Measurements from ENCODE around the gene CTNND1. TPM values are rescaled to one million over a fixed set of nuclear protein-coding genes. Genes with fewer than 3 reads are reported as not detected.
"Not testable (repeated sequence)": the region's sequence is repeated elsewhere in the genome, so short reads cannot be mapped to it uniquely, and the experiment has no call there.

CTNND1 gene
- total RNA-seq, 2 experiments from 2014 or later, result 6.4 to 8.2 TPM

DNA sequence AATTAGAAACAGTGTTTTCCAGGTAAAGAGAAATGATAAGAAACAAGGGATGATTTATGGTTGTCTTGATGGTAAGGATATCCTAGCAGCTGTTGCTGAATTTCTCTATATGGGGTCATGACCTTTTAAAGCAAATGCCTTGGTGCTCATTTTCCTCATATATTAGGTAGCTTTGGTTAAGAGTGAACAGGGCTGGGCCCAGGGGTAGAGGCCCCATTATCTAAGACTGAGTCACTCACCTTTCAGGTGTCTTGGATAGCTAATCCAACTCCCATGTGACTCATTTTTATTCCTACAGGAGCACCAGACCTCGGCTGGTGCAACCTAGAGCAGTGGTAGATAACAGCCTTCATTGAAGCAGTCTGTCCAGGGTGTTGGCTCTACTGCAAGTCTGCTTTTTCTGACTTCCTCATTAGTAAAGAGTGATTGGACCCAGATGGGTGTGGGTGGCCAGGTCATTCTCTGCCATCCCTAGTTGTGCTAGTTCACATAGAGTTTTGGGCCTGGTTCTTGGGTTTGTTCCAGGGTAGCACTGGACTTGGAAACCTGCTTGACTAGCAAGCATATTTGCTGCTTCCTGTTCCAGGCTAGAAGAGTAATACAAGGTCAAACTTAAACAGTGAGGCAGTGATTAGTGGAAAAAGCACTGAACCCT, 37.4 kb downstream of the CTNND1 start:
- no peak for DNase-seq
- Mint-ChIP-seq H3K9me3 (no peaks in the 10 kb centered on the region), H3K27ac (peak overlapping the region; percentile 76), H3K27me3 (no peaks in the 10 kb centered on the region), H3K36me3 (peaks cover 4% of the 10 kb centered on the region), H3K4me3 (no peak overlapping the region), H3K4me1 (peaks cover 23% of the 10 kb centered on the region)

DNA sequence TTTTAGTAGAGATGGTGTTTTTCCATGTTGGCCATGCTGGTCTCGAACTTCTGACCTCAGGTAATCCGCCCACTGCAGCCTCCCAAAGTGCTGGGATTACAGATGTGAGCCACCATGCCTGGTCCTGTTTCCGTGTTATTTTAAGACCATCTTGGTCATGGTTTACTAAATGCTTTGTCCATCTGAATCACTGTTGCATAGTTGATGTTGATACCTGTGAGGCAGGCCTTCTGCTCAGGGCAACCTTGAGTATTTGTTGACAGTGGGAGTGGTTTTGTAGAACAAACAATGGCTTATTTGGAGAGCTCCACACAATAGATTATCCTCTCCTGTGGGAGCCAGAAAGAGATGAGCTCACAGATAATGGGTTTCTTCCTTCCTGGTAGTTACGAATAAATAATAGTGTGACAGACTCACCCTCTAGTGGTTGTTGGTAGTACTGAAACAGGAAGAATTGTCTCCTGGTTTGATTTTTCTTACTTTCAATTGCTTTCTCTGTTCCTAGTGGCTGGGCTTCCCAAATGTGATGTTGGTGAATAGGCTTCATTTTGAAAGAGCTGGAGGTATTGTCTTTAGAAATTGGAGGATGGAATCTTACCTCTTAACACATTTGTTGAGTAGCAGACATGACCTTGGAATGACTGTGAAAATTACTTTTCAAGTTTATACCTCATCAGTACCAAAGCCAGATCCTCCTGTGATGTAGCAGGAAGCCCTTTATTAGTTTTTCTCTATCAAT, 39.0 kb downstream of the CTNND1 start:
- peaks cover 4% of the 10 kb centered on the region for H3K36me3 Mint-ChIP-seq
- peak overlapping the region; percentile 27 for H3K27ac Mint-ChIP-seq
- H3K4me3 Mint-ChIP-seq, result no peak overlapping the region
- DNase-seq, result no peak
- H3K9me3 Mint-ChIP-seq, result no peaks in the 10 kb centered on the region
- H3K27me3 Mint-ChIP-seq, result no peaks in the 10 kb centered on the region
- H3K4me1 Mint-ChIP-seq, result peaks cover 21% of the 10 kb centered on the region

DNA sequence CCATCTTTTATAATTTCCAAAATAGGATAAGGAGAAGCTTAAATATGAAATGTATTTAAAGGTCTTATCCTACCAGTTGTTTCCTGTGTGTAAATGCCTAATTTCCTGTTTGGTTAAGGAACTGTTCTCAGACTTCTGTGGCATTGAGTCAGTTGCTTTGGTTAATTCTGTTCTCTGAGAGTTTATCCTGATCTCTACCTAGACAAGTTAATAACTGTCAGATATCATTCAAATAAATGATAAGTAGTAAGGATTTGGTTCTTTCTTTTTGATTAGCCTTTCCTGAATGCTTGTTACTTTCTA, 39.5 kb downstream of the CTNND1 start:
- Mint-ChIP-seq H3K4me3 (no peak overlapping the region), H3K36me3 (peaks cover 4% of the 10 kb centered on the region), H3K27ac (peak overlapping the region; percentile 62), H3K9me3 (no peaks in the 10 kb centered on the region), H3K27me3 (no peaks in the 10 kb centered on the region), H3K4me1 (peaks cover 21% of the 10 kb centered on the region)
- no peak for DNase-seq

DNA sequence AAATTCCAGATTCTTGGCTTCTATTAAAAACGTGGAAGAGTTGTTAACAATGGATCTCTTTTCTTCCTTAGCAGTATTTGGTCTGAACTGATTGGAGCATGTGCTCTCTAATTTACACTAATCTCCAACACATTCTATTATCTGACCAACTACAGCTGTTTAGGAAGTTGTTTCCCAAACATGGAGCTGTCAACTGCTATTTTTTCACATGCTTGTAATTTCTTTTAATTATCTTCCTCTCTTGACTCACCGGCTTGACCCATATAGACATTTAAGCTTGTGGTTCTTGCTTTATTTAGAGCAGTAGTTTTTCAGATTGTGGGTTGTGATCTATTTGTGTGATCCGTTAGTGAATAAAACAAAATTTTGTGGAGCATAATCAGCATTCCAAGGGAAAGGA, 40.8 kb downstream of the CTNND1 start:
- Mint-ChIP-seq H3K4me1 (peaks cover 21% of the 10 kb centered on the region), H3K4me3 (no peak overlapping the region), H3K36me3 (peaks cover 10% of the 10 kb centered on the region), H3K9me3 (no peaks in the 10 kb centered on the region), H3K27ac (no peak overlapping the region), H3K27me3 (no peaks in the 10 kb centered on the region)
- no peak for DNase-seq

DNA sequence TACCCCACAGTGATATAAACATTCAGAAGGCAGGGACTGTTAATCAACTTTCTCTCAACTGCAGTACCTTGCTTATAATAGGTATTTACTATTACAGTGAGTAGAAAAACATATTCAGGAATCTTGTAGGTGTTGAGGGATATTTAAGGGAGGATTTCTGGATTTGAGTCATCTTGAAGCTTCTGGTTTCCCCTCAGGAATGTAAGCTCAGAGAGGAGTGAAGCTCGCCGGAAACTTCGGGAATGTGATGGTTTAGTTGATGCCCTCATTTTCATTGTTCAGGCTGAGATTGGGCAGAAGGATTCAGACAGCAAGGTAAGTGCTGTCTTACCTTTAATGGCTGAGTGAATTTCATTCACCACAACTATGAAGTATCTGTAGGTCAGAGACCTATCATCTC, 42.9 kb downstream of the CTNND1 start:
- H3K27ac Mint-ChIP-seq, result no peak overlapping the region
- DNase-seq, result no peak

DNA sequence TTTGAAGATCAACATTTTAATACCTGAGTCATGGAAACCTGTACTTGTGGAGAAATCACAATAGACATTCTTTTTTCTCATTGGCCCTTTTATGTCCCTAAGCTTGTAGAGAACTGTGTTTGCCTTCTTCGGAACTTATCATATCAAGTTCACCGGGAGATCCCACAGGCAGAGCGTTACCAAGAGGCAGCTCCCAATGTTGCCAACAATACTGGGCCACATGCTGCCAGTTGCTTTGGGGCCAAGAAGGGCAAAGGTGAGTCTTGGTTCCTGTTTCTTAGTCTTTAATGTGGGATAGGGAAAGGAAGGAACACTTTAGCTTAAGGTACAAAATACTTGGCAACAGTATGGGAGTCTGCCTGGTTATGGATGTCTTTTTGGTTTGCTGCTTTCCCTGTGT, 44.2 kb downstream of the CTNND1 start:
- Mint-ChIP-seq H3K27ac (no peak overlapping the region), H3K4me1 (peaks cover 5% of the 10 kb centered on the region), H3K9me3 (no peaks in the 10 kb centered on the region), H3K36me3 (peaks cover 9% of the 10 kb centered on the region), H3K27me3 (no peaks in the 10 kb centered on the region), H3K4me3 (no peak overlapping the region)
- DNase-seq, result no peak

More for the DNA sequence above, 42.9 kb downstream of the CTNND1 start:
- H3K36me3 Mint-ChIP-seq, result peaks cover 9% of the 10 kb centered on the region
- H3K27me3 Mint-ChIP-seq, result no peaks in the 10 kb centered on the region
- H3K4me3 Mint-ChIP-seq, result no peak overlapping the region
- H3K9me3 Mint-ChIP-seq, result no peaks in the 10 kb centered on the region
- peaks cover 10% of the 10 kb centered on the region for H3K4me1 Mint-ChIP-seq

DNA sequence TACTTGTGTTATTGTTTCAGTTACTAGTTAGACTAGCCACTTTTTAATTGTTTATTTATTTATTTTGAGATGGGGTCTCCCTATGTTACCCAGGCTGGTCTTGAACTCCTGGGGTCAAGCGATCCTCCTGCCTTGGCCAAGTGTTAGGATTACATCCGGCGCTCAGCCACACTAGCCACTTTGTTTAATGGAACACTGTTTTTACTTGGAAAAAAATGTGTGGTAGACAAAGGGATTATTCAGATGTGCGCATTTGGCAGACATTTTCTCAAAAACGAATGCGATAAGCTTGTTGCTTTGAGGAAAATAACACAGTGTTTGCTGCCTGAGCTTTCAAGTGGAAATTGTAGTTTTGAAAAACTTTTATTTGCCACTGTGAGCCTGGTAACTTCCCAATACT, 51.0 kb downstream of the CTNND1 start:
- Mint-ChIP-seq H3K4me3 (no peak overlapping the region), H3K4me1 (peaks cover 5% of the 10 kb centered on the region), H3K27ac (no peak overlapping the region), H3K27me3 (no peaks in the 10 kb centered on the region), H3K9me3 (no peaks in the 10 kb centered on the region), H3K36me3 (peaks cover 4% of the 10 kb centered on the region)
- DNase-seq, result no peak

DNA sequence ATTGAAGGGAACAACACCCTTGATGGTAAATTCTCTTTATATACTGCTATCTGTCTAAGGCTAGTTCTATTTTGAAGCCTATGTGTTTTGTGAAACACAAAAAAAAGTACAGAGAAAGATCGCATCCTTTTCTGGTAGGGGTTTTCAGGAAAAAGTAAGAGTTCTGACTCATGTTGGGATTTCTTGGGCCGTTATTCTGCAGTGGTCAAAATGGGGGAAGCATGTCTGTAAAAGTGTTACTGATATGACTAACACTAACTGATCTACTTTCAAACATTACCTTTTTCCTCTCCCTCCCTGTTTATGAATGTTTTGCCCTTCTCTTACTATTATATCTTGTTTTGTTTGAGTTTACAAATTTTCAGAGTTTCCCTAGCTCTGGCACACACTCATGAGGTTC, 53.9 kb downstream of the CTNND1 start:
- H3K9me3 Mint-ChIP-seq, result no peaks in the 10 kb centered on the region
- H3K4me3 Mint-ChIP-seq, result no peak overlapping the region
- H3K27me3 Mint-ChIP-seq, result no peaks in the 10 kb centered on the region
- no peak for DNase-seq
- peaks cover 5% of the 10 kb centered on the region for H3K4me1 Mint-ChIP-seq
- H3K36me3 Mint-ChIP-seq, result peaks cover 1% of the 10 kb centered on the region
- peak overlapping the region; percentile 42 for H3K27ac Mint-ChIP-seq

DNA sequence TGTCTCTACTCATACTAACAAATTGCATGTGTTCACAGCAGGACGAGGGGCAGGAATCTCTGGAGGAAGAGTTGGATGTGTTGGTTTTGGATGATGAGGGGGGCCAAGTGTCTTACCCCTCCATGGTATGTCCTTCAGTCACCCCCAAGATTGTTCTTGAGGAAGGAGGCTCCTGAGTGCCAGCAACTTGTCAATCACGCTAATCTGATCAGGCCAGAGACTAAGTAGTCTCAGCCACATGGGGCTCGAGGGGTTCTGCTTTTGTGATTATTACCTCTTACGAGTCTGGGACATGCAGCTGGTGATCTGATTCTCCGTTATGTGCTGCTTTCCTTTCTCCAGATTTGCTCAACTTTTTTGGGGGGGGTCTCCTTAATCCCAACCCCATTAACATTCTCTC, 54.3 kb downstream of the CTNND1 start:
- peak overlapping the region; percentile 42 for H3K27ac Mint-ChIP-seq
- DNase-seq, result no peak
- H3K4me3 Mint-ChIP-seq, result no peak overlapping the region
- H3K36me3 Mint-ChIP-seq, result peaks cover 1% of the 10 kb centered on the region
- peaks cover 5% of the 10 kb centered on the region for H3K4me1 Mint-ChIP-seq
- no peaks in the 10 kb centered on the region for H3K27me3 Mint-ChIP-seq
- no peaks in the 10 kb centered on the region for H3K9me3 Mint-ChIP-seq

DNA sequence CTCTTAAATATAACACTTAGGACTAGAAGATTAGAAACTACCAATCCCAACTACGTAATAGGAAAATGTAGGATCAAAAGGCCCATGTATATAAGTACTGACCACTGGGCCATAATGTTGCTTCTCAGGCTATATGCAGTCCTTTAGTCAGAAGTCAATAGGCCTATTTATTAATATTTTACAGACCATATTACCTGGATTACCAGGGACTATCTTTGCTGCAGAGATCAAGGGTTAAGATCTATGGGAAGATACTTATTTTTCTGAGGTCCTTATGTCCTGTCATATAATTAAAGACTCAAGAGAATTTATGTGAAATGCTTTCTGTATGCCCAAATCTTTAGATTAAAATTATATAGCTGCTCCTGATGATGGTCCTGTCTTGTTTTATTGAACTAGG, 57.2 kb downstream of the CTNND1 start:
- peaks cover 5% of the 10 kb centered on the region for H3K4me1 Mint-ChIP-seq
- peaks cover 1% of the 10 kb centered on the region for H3K36me3 Mint-ChIP-seq
- DNase-seq, result no peak
- no peaks in the 10 kb centered on the region for H3K9me3 Mint-ChIP-seq
- no peak overlapping the region for H3K27ac Mint-ChIP-seq
- H3K27me3 Mint-ChIP-seq, result no peaks in the 10 kb centered on the region
- H3K4me3 Mint-ChIP-seq, result no peak overlapping the region

DNA sequence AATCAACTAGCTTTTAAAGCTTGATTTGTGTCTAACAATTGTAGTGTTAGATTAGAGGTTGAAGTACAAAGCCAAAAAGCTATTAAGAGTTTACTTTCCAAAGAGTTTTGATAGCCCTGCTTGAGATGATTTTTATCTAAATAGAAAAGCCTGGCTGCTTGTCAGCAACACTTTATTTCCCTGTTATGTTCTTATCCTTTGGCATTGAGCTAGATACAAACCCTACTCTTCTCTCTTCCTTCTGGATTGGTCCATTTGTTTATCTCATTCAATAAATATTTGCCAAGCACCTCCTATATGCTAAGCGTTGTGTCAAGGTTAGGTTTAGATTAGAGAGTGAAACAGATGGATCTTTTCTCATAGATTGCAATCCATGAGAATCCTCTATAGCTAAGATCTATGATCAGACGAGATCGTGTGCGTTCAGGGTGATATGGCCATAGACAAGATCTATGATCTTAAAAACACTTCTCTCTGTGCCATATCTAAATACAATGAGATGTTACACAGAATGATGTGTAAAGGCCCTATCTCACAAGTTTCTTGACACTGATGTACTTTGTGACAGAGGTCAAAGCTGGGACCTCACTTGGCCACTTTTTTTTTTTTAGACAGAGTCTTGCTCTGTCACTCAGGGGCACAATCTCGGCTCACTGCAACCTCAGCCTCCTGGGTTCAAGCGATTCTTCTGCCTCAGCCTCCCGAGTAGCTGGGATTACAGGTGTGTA, 57.8 kb downstream of the CTNND1 start:
- H3K4me1 Mint-ChIP-seq, result peaks cover 5% of the 10 kb centered on the region
- no peaks in the 10 kb centered on the region for H3K9me3 Mint-ChIP-seq
- H3K27me3 Mint-ChIP-seq, result no peaks in the 10 kb centered on the region
- no peak overlapping the region for H3K4me3 Mint-ChIP-seq
- H3K36me3 Mint-ChIP-seq, result peaks cover 1% of the 10 kb centered on the region
- H3K27ac Mint-ChIP-seq, result no peak overlapping the region
- no peak for DNase-seq

DNA sequence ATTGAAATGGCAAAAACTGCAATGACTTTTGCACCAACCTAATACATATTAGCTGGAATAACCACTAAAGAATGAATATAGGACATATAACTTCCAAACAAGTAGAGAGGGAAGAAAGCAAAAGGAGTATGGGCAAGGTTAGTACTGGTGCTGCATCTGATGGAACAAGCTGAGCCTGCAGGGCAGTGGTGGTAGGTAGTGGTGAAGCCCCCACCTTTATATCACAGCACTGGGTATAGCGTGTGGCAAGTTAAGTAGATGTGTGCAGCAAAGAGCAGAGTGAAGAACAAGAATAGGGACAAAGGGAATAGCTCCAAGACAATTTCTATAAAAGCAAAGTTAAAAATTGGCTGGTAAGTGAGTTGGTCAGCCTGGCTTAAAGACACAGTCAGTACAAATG, 62.3 kb downstream of the CTNND1 start:
- Mint-ChIP-seq H3K27me3 (no peaks in the 10 kb centered on the region), H3K4me1 (no peaks in the 10 kb centered on the region), H3K4me3 (no peak overlapping the region), H3K36me3 (no peaks in the 10 kb centered on the region), H3K9me3 (no peaks in the 10 kb centered on the region), H3K27ac (no peak overlapping the region)
- no peak for DNase-seq

DNA sequence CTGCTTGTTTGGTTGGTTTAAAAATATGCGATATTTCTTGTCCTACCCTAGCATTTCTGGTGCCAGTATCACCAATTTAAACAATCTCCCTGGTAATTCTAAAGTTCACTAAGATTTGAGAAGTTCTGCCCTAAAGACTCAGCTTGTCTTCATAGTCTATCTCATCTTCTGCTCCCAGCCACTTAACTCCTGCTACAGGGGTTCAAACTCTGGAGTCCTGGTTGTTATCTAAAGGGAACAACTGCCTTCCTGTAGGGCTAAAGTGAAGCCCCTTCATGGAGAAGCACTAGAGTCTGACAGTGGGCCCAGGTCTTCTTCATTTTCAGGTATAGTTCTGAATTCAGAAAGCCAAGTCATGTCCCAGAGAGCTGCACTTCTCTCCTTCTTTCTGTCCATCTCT, 73.2 kb downstream of the CTNND1 start:
- no peaks in the 10 kb centered on the region for H3K9me3 Mint-ChIP-seq
- peaks cover 30% of the 10 kb centered on the region for H3K27me3 Mint-ChIP-seq
- H3K27ac Mint-ChIP-seq, result no peak overlapping the region
- no peaks in the 10 kb centered on the region for H3K36me3 Mint-ChIP-seq
- no peak for DNase-seq
- no peak overlapping the region for H3K4me3 Mint-ChIP-seq
- no peaks in the 10 kb centered on the region for H3K4me1 Mint-ChIP-seq

DNA sequence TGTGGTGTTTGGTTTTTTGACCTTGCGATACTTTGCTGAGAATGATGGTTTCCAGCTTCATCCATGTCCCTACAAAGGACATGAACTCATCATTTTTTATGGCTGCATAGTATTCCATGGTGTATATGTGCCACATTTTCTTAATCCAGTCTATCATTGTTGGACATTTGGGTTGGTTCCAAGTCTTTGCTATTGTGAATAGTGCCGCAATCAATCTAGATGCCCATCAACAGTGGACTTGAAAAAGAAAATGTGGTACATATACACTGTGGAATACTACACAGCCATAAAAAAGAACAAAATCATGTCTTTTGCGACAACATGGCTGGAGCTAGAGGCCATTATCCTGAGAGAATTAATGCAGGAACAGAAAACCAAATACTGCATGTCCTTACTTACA, 77.0 kb downstream of the CTNND1 start:
- not testable (repeated sequence) for DNase-seq, H3K27ac Mint-ChIP-seq, H3K4me1 Mint-ChIP-seq, H3K36me3 Mint-ChIP-seq, H3K4me3 Mint-ChIP-seq, H3K9me3 Mint-ChIP-seq
- H3K27me3 Mint-ChIP-seq, result peaks cover 25% of the 10 kb centered on the region

DNA sequence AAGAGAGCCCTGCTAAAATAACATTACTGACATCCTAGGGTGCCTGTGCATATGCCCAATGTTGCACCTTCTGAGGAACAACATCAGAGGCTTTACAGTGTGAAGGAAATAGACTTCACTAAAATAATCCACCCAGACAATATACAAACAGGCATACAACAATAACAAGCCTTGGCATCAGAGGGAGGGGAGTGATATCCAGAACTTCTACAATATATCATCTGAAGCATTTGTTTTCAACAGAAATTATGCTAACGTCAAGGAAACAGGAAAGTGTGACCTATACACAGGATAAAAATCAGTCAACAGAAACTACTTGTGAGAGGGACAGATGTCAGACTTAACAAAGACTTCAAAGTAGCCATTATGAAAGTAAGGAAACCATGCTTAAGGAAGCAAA, 81.3 kb downstream of the CTNND1 start:
- no peaks in the 10 kb centered on the region for H3K9me3 Mint-ChIP-seq
- no peaks in the 10 kb centered on the region for H3K36me3 Mint-ChIP-seq
- DNase-seq, result no peak
- no peak overlapping the region for H3K27ac Mint-ChIP-seq
- H3K27me3 Mint-ChIP-seq, result peaks cover 3% of the 10 kb centered on the region
- no peak overlapping the region for H3K4me3 Mint-ChIP-seq
- no peaks in the 10 kb centered on the region for H3K4me1 Mint-ChIP-seq

DNA sequence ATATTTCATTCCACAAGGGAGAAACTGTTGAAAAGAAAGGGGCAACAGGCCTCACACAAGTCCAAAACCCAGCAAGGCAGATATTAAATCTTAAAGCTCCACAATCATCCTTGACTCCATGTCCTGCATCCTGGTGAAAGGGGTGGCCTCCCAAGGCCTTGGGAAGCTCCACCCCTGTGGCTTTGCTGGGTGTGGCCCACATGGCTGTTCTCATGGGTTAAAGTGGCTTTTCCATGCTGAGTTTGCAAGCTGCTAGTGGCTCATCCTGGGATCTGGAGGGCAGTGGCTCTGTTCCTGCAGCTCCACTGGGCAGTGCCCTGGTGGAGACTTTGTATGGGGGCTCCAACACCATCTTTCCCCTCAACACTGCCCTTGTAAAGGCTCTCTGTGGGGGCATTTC, 106.4 kb downstream of the CTNND1 start:
- no peak for DNase-seq
- Mint-ChIP-seq H3K27ac (no peak overlapping the region), H3K27me3 (no peaks in the 10 kb centered on the region), H3K9me3 (no peaks in the 10 kb centered on the region), H3K4me3 (no peak overlapping the region), H3K36me3 (no peaks in the 10 kb centered on the region), H3K4me1 (no peaks in the 10 kb centered on the region)
